ENCODE data around the gene SNX10. TPM values are rescaled to one million over a fixed set of nuclear protein-coding genes. Genes with fewer than 3 reads are reported as not detected.

The SNX10 gene
- polyA plus RNA-seq, 1 donor (not counting 4 experiments of a cell fraction or from before 2014, with no cell fraction given), result 7.0 TPM

DNA sequence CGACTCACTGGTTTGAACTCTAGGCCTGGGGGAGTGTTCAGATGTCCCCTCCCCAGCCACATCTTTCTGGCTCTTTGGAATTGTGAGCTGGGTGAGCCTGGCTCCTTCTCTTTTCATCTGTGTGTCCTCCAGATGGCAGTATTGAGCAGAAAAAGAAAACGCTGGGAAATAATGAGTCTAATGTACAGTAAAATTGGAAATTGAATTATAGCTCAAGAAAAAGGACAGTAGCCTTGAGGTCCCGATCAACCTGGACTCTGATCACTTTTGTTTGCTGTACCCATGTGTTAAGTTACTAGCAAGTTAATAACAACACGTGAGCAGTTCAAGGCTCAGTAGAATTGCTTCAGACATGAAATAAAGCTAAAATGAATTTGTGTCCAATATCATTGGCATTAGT is 77.9 kb downstream of the SNX10 start:
- dilution Hi-C loops (cut with MboI; ENCODE audit: extremely low pct_ligation_motif_present, low sequenced_read_pairs), result no loop called here
- TF ChIP-seq, protein P1, sequence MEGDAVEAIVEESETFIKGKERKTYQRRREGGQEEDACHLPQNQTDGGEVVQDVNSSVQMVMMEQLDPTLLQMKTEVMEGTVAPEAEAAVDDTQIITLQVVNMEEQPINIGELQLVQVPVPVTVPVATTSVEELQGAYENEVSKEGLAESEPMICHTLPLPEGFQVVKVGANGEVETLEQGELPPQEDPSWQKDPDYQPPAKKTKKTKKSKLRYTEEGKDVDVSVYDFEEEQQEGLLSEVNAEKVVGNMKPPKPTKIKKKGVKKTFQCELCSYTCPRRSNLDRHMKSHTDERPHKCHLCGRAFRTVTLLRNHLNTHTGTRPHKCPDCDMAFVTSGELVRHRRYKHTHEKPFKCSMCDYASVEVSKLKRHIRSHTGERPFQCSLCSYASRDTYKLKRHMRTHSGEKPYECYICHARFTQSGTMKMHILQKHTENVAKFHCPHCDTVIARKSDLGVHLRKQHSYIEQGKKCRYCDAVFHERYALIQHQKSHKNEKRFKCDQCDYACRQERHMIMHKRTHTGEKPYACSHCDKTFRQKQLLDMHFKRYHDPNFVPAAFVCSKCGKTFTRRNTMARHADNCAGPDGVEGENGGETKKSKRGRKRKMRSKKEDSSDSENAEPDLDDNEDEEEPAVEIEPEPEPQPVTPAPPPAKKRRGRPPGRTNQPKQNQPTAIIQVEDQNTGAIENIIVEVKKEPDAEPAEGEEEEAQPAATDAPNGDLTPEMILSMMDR (optimal IDR thresholded peaks at IDR 0.05 in 1 of 3, IDR thresholded peaks at IDR 0.05 in 1 of 3, conservative IDR thresholded peaks at IDR 0.05 in 1 of 3; ENCODE audit: extremely low read depth in 1 of 3, insufficient read depth in 2 of 3, low read length in 3 of 3), result peak; percentile 45 to 63 (median 52)
- no peak for TF ChIP-seq EZH2 (IDR thresholded peaks at IDR 0.05; ENCODE audit: low read length)
- no peak overlapping the region for H3K4me2 ChIP-seq (ENCODE audit: control insufficient read depth, extremely low read depth, insufficient read depth, low read depth, low read length)
- no peak overlapping the region for H3K9ac ChIP-seq (ENCODE audit: control insufficient read depth, extremely low read depth, insufficient read depth, low read length)
- H3K79me2 ChIP-seq (ENCODE audit: control insufficient read depth, insufficient read depth, low read length), result no peaks in the 10 kb centered on the region
- no peaks in the 10 kb centered on the region for H4K20me1 ChIP-seq (ENCODE audit: control insufficient read depth, extremely low read depth, insufficient read depth, low read length)
- no peak overlapping the region for H2AFZ ChIP-seq (ENCODE audit: control insufficient read depth, low read length)
- H3K4me3 ChIP-seq (ENCODE audit: control insufficient read depth in 2 of 3, extremely low read depth in 1 of 3, insufficient read depth in 2 of 3, low read depth in 1 of 3, low read length in 3 of 3), result no peak overlapping the region
- no peak for DNase-seq (ENCODE audit: low read depth, low spot score)
- H3K4me1 ChIP-seq (ENCODE audit: control insufficient read depth, extremely low read depth, insufficient read depth, low read length), result no peaks in the 10 kb centered on the region
- H3K27ac ChIP-seq (ENCODE audit: control insufficient read depth, insufficient read depth, low read length), result no peak overlapping the region
- no peaks in the 10 kb centered on the region for H3K36me3 ChIP-seq (ENCODE audit: control insufficient read depth in 2 of 2, extremely low read depth in 1 of 2, insufficient read depth in 2 of 2, low read length in 2 of 2)
- H3K9me1 ChIP-seq (ENCODE audit: control insufficient read depth, extremely low read depth, insufficient read depth, low read length), result no peaks in the 10 kb centered on the region
- H3K9me3 ChIP-seq (ENCODE audit: control insufficient read depth, low read depth, low read length), result no peaks in the 10 kb centered on the region
- peak; percentile 83 for FAIRE-seq
- no peaks in the 10 kb centered on the region for H3K27me3 ChIP-seq (ENCODE audit: control insufficient read depth, extremely low read depth, insufficient read depth, low read length)

DNA sequence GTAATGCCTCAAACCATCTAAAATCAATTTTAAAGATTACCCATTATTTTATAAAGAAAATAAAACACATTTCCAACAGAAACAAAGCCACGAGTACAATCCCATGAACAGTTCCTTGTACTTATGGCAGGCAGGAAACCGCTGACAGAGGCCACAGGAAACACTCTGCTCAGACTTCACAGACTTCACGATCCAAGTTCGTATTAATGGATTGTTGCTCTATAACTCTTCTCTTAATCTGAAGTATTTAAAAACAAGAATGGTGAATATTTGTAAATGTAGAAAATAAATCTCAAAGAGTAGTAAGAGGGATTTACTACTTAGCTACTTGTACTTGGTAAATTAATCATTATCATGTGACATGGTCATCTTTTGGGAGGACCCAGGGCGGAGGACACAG is 78.3 kb downstream of the SNX10 start:
- no peak overlapping the region for H3K27ac ChIP-seq (ENCODE audit: control insufficient read depth, insufficient read depth, low read length)
- H3K27me3 ChIP-seq (ENCODE audit: control insufficient read depth, extremely low read depth, insufficient read depth, low read length), result no peaks in the 10 kb centered on the region
- no peaks in the 10 kb centered on the region for H3K4me1 ChIP-seq (ENCODE audit: control insufficient read depth, extremely low read depth, insufficient read depth, low read length)
- no peaks in the 10 kb centered on the region for H3K79me2 ChIP-seq (ENCODE audit: control insufficient read depth, insufficient read depth, low read length)
- FAIRE-seq (no peak), DNase-seq (ENCODE audit: low read depth, low spot score) (no peak)
- TF ChIP-seq, protein P1 (optimal IDR thresholded peaks at IDR 0.05 in 1 of 3, IDR thresholded peaks at IDR 0.05 in 1 of 3, conservative IDR thresholded peaks at IDR 0.05 in 1 of 3; ENCODE audit: extremely low read depth in 1 of 3, insufficient read depth in 2 of 3, low read length in 3 of 3), result no peak
- TF ChIP-seq EZH2 (IDR thresholded peaks at IDR 0.05; ENCODE audit: low read length), result no peak
- H3K4me3 ChIP-seq (ENCODE audit: control insufficient read depth in 2 of 3, extremely low read depth in 1 of 3, insufficient read depth in 2 of 3, low read depth in 1 of 3, low read length in 3 of 3), result no peak overlapping the region
- dilution Hi-C loops (cut with MboI; ENCODE audit: extremely low pct_ligation_motif_present, low sequenced_read_pairs), result no loop called here
- H3K9me3 ChIP-seq (ENCODE audit: control insufficient read depth, low read depth, low read length), result no peaks in the 10 kb centered on the region
- H2AFZ ChIP-seq (ENCODE audit: control insufficient read depth, low read length), result no peak overlapping the region
- H4K20me1 ChIP-seq (ENCODE audit: control insufficient read depth, extremely low read depth, insufficient read depth, low read length), result no peaks in the 10 kb centered on the region
- H3K36me3 ChIP-seq (ENCODE audit: control insufficient read depth in 2 of 2, extremely low read depth in 1 of 2, insufficient read depth in 2 of 2, low read length in 2 of 2), result no peaks in the 10 kb centered on the region
- no peak overlapping the region for H3K9ac ChIP-seq (ENCODE audit: control insufficient read depth, extremely low read depth, insufficient read depth, low read length)
- H3K9me1 ChIP-seq (ENCODE audit: control insufficient read depth, extremely low read depth, insufficient read depth, low read length), result no peaks in the 10 kb centered on the region
- no peak overlapping the region for H3K4me2 ChIP-seq (ENCODE audit: control insufficient read depth, extremely low read depth, insufficient read depth, low read depth, low read length)

Data from keratinocyte (primary cell).